Head of caudate nucleus (tissue), 42 donors: ENCODE data around the gene ABCD2.
"Not testable (repeated sequence)": the region's sequence is repeated elsewhere in the genome, so short reads cannot be mapped to it uniquely, and the experiment has no call there.

Experiments
- DNase-seq, 42 donors: peaks; one replicate each; pipeline versions ENCODE4 v3.0.0 to v3.0.0-alpha.2; 2020 to 2021; ENCODE audit warnings: mixed read lengths in 7 of 42
- intact Hi-C: fragments of 100-400 bp; cut with DNase I; formaldehyde crosslinking; loops from one replicate; pipeline ENCODE4 v1.15.0; 2022

Gene ABCD2

DNA sequence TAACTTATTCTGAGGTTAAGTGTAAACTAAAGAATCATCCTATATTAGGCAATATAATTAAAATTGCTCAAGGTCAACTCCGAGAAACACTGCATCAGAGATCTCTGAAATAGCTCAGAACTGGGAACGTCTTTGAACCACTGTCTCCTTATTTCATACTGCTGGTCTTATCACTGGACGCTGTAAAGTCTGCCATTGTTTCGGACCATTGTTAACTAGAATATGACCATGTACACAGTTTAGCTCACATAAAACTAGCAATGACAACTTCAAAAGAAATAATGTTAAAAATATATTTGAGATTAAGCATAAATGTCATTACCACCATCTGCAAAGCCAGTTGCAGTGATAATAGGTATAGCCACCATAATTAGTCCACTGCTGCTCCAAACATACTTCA is 2.9 kb downstream of the ABCD2 start:
- DNase-seq = no peak

DNA sequence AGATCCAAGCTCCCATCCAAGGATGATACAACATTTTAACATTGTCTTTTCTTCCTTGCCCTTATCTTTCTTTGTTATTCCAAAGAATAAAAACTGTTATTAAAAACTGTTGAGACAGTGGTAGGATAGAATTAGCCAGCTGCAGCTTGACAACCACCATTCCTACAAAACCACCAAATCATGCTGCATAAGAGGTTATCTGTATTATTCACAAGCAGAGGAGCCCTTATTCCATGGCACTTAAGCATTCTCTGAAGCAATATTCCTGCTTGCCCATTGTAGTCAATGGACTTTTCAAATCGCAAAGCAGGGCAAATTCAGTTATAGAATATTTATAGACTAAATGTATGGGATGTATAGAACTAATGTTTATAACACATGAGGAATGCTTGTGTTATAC is 3.4 kb downstream of the ABCD2 start:
- intact Hi-C loops = no loop called here
- no peak for DNase-seq

More for the DNA sequence above, 2.9 kb downstream of the ABCD2 start:
- intact Hi-C loops = no loop called here

DNA sequence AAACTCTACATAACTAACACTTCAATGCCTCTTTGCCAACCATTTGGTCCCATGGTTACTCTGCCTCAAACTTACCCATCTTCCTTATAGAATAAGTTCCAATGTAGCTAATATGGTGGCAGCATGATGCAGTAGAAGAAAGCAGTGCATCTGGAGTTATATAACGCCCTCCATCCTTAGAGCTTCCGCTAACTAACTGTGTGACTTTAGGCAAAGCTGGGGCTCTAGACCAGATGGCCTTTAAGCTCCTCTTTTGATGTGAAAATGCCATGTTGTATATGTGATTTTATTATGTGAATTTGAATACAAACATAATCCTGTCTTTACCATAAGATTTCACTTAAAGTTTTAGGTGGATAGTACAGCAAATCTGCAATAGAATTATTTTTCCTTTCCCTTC is 6.1 kb downstream of the ABCD2 start:
- DNase-seq = no peak
- intact Hi-C loops = no loop called here

DNA sequence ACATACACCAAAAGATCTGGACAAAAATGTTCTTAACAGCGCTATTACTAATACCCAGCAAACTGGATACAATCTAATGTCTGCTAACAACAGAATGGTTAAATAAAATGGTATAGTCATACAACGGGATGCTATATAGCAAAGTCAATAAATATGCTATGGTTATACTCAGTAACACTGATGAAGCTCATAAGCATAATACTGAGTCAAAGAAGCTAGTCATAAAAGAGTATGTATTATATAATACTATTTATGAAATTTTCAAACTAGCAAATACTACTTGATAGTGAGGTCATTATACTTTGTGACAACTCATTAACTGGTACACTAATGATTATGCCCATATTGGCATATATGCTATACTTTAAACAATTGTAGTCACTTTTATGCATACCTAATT is 7.4 kb downstream of the ABCD2 start:
- no peak for DNase-seq
- intact Hi-C loops = no loop called here

DNA sequence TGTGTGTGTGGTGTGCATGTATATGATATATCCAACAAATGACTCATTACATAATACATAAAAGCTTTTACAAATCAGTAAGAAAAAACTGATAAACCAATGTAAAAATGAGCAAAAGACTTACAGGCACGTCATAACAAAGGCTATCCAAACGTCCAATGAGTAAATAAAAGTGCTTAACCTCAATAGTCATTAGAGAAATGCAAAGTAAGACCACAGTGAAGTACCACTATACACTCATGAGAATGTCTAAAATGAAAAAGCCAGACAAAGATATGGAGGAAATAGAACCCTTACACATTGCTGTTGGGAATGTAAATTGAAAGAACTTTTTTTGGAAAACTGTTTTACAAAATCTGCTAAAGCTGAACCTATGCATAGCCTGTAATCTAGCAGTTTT is 7.8 kb downstream of the ABCD2 start:
- intact Hi-C loops = no loop called here
- DNase-seq = no peak

DNA sequence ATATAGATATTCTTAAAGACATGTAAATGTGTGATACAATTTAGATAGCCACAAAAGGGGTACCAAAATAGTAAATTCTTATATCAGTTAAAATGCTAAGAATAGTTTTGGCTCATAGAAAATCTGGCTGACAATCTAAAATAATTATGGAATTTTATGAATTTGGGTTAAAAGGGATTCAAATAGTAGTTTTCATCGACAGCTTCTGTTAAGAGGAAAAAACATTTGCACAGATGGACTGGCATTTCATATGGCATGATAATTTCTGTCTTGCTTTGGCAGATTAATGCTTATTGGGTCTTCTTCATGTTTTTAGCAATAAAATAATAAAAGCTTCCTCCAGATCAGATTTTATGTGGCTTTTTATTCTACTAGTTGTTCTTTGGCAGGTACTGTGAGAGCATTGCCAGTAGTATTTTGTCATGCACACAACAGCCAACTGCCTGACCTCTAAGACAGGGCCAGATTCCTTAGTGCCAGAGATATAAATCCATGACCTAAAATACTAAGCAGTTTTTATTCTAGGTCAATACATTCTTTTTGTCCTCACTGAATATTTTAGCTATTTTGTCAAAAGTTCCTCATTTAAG is 9.1 kb downstream of the ABCD2 start:
- DNase-seq = no peak
- intact Hi-C loops = no loop called here

DNA sequence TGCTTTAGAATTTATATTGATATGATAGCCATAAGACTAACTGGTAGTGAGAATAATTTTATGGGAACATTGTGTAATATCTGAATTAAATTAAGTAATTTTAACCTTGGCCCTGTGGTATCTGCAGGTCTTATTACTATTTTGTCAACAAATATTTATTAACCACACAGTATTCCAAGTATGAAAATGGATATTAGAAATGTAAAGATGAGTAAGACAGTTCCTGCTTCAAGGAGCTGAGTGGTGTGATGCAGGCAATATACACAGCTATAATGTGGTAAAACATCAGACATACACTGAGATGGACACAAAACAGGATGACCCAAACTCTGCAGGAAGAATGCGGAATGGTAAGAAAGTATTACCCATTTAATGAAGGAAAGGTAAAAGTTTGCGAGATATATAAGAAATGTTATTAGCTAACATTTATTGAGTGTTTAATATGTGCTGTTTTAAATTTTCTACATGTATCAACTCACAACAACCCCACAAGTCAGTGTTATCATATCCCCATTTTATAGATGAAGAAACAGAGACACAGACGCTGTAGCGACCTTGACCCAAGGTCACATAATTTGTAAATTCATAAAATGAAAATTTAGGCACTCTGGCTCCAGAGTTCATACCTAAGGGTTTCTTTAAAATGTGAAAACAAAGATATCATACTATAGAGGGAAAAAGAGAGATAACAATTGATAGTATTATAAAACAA is 12.7 kb downstream of the ABCD2 start:
- intact Hi-C loops = no loop called here
- no peak for DNase-seq

DNA sequence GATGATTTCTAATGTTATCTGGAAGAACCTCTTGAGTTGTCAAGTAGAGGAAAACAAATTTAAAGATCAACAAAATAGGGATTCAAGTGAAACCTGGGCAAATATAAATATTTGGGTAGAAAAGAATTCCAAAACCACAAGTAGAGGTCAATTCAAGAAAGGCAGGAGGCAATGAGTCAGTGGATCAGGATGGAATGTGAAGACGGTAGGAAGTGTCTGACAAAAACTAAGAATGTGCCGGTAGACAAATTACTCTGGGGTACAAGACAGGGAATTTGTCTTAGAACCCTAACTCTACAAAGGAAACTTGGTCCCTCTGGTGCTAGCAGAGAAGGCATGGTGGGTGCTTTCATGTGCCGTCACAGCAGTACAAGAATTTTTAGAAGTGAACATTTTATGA is 13.6 kb downstream of the ABCD2 start:
- no peak for DNase-seq
- intact Hi-C loops = no loop called here

DNA sequence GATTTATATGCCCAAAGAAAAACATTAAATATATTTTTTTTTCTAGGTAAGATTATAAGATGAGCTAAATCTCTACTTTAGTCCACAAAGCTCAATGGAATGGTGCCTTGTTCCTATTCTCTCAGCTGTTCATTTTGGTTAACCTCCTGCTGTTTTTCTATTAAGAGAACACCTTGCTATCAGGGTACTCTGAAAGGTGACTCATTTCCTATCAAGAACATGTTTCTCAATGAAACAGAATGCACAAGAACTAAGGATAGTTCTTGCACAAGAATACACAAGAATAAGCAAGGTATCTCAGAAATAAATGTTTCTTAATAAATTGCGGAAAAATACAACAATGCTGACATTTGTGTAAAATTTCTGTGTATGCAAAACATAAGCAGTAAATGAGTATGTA is 14.1 kb downstream of the ABCD2 start:
- intact Hi-C loops = no loop called here
- no peak for DNase-seq

DNA sequence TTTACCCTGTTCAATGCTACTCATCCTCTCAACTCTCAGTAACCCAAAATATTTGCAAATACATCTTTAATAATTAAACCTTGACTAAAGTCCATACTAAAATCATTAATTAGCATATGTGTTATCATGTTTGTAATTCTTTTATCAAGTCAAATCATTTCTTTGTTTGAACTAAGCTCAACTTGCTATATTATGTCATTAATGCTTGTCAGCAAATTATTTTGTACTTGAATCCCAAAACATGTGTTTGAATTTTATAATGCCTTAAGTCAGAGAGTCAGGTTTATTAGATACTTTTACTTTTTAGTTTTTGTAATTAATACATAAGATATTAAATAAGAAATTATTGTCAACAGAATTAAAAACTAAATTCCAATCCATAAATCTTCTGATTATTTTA is 16.5 kb downstream of the ABCD2 start:
- no peak for DNase-seq
- intact Hi-C loops = no loop called here

DNA sequence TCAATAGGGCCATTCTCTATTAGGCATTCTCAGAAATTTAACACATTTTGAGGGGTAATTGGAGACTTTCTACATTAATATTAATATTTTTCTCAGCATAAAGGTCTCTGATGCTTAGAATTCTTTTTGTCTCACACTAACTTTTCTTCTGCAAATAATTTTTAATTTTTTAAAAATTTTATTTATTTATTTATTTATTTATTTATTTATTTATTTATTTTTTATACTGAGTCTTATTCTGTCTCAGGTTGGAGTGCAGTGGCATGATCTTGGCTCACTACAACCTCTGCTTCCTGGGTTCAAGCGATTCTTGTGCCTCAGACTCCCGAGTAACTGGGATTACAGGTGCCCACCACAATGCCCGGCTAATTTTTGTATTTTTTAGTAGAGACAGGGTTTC is 17.7 kb downstream of the ABCD2 start:
- intact Hi-C loops, DNase-seq: not testable (repeated sequence)

DNA sequence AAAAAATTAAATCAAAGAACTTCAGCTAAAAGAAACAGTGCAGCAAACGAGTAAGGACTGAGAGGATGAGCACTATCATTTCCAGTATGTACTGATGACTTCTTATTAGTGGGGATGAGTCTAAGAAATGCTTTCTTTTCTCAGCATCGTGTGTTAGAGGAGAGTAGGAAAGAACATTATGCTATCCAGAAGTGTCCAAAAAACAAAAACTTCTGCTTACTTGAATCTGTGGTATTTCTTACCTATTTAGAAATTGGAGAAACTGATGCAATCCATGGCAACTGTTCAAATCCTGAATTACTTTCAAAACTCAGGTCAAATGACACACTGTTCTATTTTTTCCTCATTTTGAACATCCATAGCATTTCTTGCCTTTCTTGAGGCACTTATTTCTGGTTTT is 23.7 kb downstream of the ABCD2 start:
- no peak for DNase-seq
- intact Hi-C loops = no loop called here

DNA sequence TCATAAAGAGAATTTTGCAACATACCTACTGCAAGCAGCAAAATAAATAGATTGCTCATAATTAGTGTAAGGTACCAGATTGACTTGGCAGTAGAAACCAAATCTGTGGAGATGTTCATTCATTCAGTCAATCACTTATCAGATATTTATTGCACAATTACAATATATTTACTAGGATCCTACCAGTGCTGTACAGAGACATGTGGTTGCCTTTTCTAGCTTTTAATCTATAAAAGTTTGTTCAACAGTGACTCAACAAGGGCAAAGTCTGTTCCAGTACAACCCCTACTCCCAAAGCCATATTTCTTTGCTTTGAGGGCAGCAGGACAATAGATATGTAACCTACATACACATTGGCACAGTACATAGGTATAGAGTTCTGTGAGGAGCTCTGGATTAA is 27.3 kb downstream of the ABCD2 start:
- intact Hi-C loops = no loop called here

DNA sequence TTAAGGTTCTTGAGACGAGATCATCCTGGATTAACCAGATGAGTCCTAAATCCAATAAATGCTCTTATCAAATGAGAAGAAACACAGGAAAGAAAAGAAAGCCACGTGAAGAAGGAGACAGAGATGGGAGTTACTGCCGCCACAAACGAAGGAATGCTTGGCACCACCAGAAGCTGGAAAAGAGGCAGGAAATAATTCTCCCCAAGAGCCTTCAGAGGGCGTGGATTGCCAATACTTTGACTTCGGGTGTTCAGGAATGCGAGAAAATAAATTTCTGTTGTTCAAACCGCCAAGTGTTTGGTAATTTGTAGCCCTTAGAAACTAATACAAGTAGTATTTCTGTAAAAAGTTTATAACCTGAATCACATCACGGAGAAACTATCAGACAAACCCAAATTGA is 31.3 kb downstream of the ABCD2 start:
- intact Hi-C loops = no loop called here
- no peak for DNase-seq

More for the DNA sequence above, 27.3 kb downstream of the ABCD2 start:
- DNase-seq = no peak

DNA sequence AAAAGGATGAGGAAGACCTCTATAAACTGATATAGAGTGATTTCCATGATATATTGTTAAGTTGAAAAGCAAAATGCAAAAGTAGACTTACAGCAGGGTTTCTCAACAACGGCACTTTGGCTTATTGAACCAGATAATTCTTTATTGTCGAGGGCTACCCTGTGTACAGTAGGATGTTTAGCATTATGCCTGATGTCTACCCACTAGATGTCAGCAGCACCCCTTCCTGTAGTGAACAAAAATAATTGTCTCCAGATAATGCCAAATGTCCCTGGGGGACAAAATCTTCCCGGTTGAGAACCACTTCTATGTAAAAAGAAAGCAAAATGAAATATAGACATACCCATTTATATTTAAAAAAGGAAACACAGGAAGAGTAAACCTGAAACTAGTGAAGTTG is 32.4 kb downstream of the ABCD2 start:
- intact Hi-C loops = no loop called here
- peak in 1 of 42 donors; percentile 10 for DNase-seq

DNA sequence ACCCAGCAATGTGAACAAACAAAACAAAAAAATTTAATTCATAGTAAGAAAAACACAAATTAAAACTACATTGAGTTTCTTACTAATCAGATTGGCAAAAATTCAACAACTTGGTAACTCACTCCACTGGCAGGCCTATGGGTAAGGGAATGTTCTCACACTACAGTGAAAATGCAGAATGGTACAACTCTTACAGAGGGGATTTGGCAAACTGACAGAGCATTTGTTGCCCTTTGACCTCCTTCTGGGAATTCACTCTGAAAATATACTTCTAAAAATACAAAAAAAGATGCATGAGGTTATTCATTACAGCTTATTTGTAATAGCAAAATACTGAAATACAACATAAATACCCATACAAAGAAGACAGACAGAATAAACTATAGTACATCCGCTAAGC is 32.8 kb downstream of the ABCD2 start:
- DNase-seq = no peak
- intact Hi-C loops = no loop called here

DNA sequence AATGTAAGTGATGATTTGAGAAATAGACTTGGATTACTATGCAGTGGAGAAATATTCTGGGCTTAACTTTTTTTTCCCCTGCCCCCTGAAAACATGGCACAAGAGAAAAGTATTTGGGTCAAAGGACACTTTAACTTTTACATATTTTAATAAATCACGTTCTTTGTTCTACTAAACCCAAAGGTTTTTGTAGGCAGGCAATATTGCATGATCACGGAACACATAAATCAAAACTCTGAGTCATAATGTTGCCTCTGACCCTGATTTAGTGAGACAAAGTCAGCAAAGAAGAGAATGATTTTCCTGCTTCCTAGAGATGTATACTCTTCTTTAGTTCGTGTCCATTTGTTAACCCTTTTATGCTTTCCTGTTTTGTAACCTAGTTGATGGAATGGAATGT is 38.0 kb downstream of the ABCD2 start:
- DNase-seq = no peak
- intact Hi-C loops = no loop called here

DNA sequence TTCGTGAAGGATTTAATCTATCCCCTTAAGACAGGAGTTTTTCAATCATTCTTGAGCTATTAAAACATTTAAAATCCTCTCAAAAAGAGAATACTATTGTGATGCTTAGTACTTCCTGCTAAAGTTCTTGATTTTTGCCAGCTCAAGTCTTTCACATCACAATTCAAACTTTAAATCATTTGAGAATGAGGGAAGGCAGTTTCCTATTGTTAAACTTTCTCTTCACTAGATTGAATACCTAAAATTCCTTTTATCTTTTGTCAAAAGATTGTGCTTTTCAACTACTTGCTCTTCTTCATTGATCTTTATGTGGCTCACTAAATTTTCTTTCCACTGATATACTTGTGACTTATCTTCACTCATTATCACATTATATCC is 44.1 kb downstream of the ABCD2 start:
- intact Hi-C loops = no loop called here
- DNase-seq = no peak

DNA sequence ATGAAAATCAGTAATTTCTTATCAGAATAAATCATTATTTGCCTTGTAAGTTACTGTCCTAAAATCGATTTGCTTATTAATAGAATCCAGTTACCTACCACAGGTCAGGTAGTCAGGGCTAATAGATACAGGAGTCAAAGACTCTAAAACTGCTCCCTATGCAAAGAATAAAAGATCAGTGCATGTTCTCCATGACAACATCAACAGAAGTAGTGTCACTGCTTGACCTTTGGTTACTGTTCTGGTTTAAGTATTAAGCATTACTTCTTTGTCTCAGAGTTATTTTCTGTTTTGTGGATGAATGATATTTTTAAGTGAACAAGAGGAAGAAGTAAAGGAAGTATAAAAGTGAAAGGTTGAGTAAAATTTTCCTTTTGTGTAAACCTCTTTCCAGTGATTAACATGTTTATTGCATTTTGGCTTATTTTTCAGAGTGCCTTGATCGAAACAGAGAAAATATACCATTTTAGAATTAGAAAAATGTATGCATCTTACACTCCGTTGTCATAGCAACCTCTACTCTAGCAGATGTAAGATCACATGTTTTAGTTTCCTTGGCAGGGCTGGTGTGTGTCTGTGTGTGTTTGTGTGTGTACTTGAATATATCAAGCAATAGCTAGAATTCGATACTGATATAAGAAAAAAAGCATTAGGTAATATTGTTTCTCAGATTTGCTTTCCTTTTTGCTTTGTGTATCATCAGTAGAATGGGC is 44.7 kb downstream of the ABCD2 start:
- intact Hi-C loops = no loop called here
- DNase-seq = no peak

DNA sequence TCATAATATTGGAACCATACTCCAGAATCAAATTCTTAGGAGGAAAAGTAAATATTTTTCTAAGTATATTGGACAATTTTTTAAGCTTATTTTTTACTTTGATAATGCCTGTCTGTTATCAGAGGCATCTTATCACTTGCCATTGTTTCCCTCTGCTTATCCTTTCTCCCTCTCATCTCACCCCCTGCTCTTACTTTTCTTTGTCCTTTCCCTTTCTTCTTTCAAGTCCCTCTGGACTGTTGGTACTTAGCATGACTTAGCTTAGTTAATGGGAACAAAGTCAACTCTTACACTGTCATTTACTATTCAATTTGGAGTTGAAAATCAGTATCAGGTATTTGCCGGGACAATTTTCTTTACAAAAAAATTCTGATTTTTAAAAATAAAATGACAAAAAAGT is 45.2 kb downstream of the ABCD2 start:
- no peak for DNase-seq
- intact Hi-C loops = no loop called here

DNA sequence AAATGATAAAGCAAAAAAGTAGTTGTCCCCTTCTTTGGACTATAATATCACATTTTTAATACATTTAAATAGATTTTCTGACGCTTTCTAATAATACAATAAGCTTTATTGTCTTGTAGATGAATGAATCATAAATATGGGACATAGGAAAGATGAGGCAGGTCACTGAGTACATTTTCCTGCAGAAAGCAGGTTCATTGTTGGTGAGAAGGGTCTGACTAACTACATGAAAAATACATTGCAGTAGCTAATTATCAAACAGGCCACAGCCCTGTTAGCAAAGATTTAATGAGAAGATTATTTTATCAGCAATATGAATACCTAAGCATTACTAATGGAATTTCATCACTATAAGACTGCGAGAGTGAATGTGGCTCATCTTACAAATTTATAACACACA is 45.6 kb downstream of the ABCD2 start:
- intact Hi-C loops = no loop called here
- DNase-seq = no peak
